OCI-LY3 (cell line): Measurements from ENCODE around the gene SLC15A1.

Experiments used
- H2AFZ ChIP-seq: fragments of 200-600, 300-600 bp; shearing (Covaris generic); 2 replicates; pipeline ENCODE4 v1.6.0; 2014; ENCODE audit warnings: antibody characterized with exemption, low read depth, low read length
- H3K27ac ChIP-seq: fragments of 200-600, 300-600 bp; sonication (generic); 2 replicates; pipeline ENCODE4 v1.5.1; 2014; ENCODE audit warnings: mild to moderate bottlenecking, low read length, moderate library complexity, mixed read lengths
- H3K27me3 ChIP-seq: fragments of 200-600, 300-600 bp; sonication (generic); 2 replicates; pipeline ENCODE4 v1.6.1; 2014; ENCODE audit warnings: low read depth, low read length, mixed read lengths
- H3K36me3 ChIP-seq: fragments of 200-600, 300-600 bp; sonication (generic); replicated peaks from 2 replicates; pipeline ENCODE3; 2014; ENCODE audit warnings: low read depth, low read length, mixed read lengths
- H3K4me1 ChIP-seq: fragments of 300-600, 200-600 bp; sonication (generic); 2 replicates; pipeline ENCODE4 v1.6.1; 2014; ENCODE audit warnings: low read length, mixed read lengths
- H3K4me2 ChIP-seq: fragments of 200-600, 300-600 bp; sonication (generic); 2 replicates; pipeline ENCODE4 v1.6.1; 2014; ENCODE audit warnings: low read length, mixed read lengths
- H3K4me3 ChIP-seq: fragments of 300-600, 200-600 bp; sonication (generic); 2 replicates; pipeline ENCODE4 v1.5.1; 2014; ENCODE audit warnings: antibody characterized with exemption, mild to moderate bottlenecking, low read length, moderate library complexity
- H3K79me2 ChIP-seq: fragments of 300-600, 200-600 bp; shearing (Covaris generic); 2 replicates; pipeline ENCODE4 v1.6.1; 2014; ENCODE audit warnings: mild to moderate bottlenecking, low read length, mixed read lengths
- H3K9ac ChIP-seq: fragments of 300-600, 200-600 bp; shearing (Covaris generic); 2 replicates; pipeline ENCODE4 v1.6.0; 2014; ENCODE audit warnings: mild to moderate bottlenecking, low read length, moderate library complexity
- H3K9me3 ChIP-seq: fragments of 200-600, 300-600 bp; shearing (Covaris generic); 2 replicates; pipeline ENCODE4 v1.6.1; 2014; ENCODE audit warnings: low read length, mixed read lengths; ENCODE audit not compliant: insufficient read depth
- H4K20me1 ChIP-seq: fragments of 200-600, 300-600 bp; sonication (generic); 2 replicates; pipeline ENCODE4 v1.6.1; 2016; ENCODE audit warnings: low read length, mixed read lengths; ENCODE audit not compliant: insufficient read depth
- EZH2phosphoT487 ChIP-seq: fragments of 200-600 bp; shearing (Covaris generic); IDR thresholded peaks from 2 replicates; pipeline ENCODE4 v1.6.1; 2018; ENCODE audit warnings: antibody characterized with exemption, mixed run types, low read depth
- TF ChIP-seq, protein P1 (sequence below): fragments of 200-600, 300-600 bp; sonication (generic); IDR thresholded peaks from 2 replicates; pipeline ENCODE4 v1.5.1; 2014; ENCODE audit warnings: antibody characterized with exemption, low read length, low read depth

Gene SLC15A1

GRCh38 chr13:98693756-98694155 lies 58.7 kb downstream of the SLC15A1 start:
- H2AFZ ChIP-seq, result no peak overlapping the region

GRCh38 chr13:98691360-98691759 lies 61.1 kb downstream of the SLC15A1 start:
- H3K79me2 ChIP-seq, result no peaks in the 10 kb centered on the region
- H3K4me1 ChIP-seq, result no peaks in the 10 kb centered on the region
- H3K9me3 ChIP-seq, result no peaks in the 10 kb centered on the region
- no peak overlapping the region for H3K4me3 ChIP-seq
- no peak overlapping the region for H3K27ac ChIP-seq
- TF ChIP-seq EZH2phosphoT487, result no peak
- H4K20me1 ChIP-seq, result 0 out of 2 replicates have a peak, but pooled peaks cover 1% of the 10 kb centered on the region
- H3K36me3 ChIP-seq, result no peaks in the 10 kb centered on the region
- H3K9ac ChIP-seq, result no peak overlapping the region
- peaks cover 38% of the 10 kb centered on the region for H3K27me3 ChIP-seq
- no peak overlapping the region for H3K4me2 ChIP-seq
- no peak overlapping the region for H2AFZ ChIP-seq

More at GRCh38 chr13:98693756-98694155, 58.7 kb downstream of the SLC15A1 start:
- Histone ChIP-seq H3K9me3 (no peaks in the 10 kb centered on the region), H4K20me1 (0 out of 2 replicates have a peak, but pooled peaks cover 4% of the 10 kb centered on the region), H3K4me1 (no peaks in the 10 kb centered on the region), H3K4me3 (no peak overlapping the region), H3K4me2 (no peak overlapping the region), H3K36me3 (no peaks in the 10 kb centered on the region), H3K79me2 (no peaks in the 10 kb centered on the region), H3K27ac (no peak overlapping the region), H3K9ac (no peak overlapping the region), H3K27me3 (peaks cover 34% of the 10 kb centered on the region)
- TF ChIP-seq EZH2phosphoT487, result no peak
- TF ChIP-seq, protein P1, sequence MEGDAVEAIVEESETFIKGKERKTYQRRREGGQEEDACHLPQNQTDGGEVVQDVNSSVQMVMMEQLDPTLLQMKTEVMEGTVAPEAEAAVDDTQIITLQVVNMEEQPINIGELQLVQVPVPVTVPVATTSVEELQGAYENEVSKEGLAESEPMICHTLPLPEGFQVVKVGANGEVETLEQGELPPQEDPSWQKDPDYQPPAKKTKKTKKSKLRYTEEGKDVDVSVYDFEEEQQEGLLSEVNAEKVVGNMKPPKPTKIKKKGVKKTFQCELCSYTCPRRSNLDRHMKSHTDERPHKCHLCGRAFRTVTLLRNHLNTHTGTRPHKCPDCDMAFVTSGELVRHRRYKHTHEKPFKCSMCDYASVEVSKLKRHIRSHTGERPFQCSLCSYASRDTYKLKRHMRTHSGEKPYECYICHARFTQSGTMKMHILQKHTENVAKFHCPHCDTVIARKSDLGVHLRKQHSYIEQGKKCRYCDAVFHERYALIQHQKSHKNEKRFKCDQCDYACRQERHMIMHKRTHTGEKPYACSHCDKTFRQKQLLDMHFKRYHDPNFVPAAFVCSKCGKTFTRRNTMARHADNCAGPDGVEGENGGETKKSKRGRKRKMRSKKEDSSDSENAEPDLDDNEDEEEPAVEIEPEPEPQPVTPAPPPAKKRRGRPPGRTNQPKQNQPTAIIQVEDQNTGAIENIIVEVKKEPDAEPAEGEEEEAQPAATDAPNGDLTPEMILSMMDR, result no peak

DNA sequence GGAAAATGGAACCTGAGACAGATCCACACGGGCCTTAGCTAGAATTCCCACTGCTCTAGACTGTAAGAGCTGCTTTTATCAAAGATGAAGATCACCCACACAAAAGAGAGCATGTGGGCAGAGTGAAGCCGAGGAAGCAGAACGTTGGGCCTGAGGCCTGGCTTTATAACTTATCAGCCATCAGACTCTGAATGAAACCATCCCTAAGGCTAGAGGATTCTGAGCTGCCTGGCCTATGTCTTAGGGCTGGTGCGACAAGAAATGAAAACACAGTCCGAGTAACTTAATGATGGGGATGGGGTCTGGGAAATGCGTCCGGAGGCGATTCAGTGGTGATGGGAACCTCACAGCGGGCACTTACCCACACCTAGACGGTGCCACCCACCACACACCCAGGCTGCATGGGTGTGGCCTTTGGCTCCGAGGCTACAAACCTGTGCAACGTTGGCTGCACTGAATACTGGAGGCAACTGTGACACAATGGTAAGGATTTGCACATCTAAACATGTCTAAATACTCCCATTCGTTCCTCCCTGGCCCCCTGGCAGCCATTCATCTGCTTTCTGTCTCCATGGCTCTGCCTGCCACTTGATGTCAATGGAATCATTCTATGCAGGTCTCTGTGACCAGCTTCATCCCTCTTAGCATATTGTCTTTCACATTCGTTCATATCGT lies 62.0 kb downstream of the SLC15A1 start:
- Histone ChIP-seq H2AFZ (no peak overlapping the region), H3K4me2 (no peak overlapping the region), H3K27me3 (peaks cover 43% of the 10 kb centered on the region), H3K27ac (no peak overlapping the region), H3K36me3 (no peaks in the 10 kb centered on the region), H3K9me3 (no peaks in the 10 kb centered on the region), H3K4me1 (no peaks in the 10 kb centered on the region), H4K20me1 (no peaks in the 10 kb centered on the region), H3K9ac (no peak overlapping the region), H3K79me2 (no peaks in the 10 kb centered on the region), H3K4me3 (no peak overlapping the region)
- TF ChIP-seq, protein P1, result no peak
- TF ChIP-seq EZH2phosphoT487, result no peak

- H3K9ac ChIP-seq, result no peak overlapping the region
- TF ChIP-seq, protein P1, result no peak
- no peak for TF ChIP-seq EZH2phosphoT487
- H3K27me3 ChIP-seq, result peaks cover 50% of the 10 kb centered on the region
Observed at GRCh38 chr13:98689347-98689968, 63.0 kb downstream of the SLC15A1 start.

More at GRCh38 chr13:98689347-98689968, 63.0 kb downstream of the SLC15A1 start:
- H3K79me2 ChIP-seq, result no peaks in the 10 kb centered on the region
- no peak overlapping the region for H3K4me3 ChIP-seq
- H3K27ac ChIP-seq, result no peak overlapping the region
- no peak overlapping the region for H3K4me2 ChIP-seq
- no peaks in the 10 kb centered on the region for H3K36me3 ChIP-seq
- H3K9me3 ChIP-seq, result no peaks in the 10 kb centered on the region
- no peak overlapping the region for H2AFZ ChIP-seq
- H3K4me1 ChIP-seq, result no peaks in the 10 kb centered on the region
- no peaks in the 10 kb centered on the region for H4K20me1 ChIP-seq
